ENCODE data around the gene SCGB1D1.

DNA sequence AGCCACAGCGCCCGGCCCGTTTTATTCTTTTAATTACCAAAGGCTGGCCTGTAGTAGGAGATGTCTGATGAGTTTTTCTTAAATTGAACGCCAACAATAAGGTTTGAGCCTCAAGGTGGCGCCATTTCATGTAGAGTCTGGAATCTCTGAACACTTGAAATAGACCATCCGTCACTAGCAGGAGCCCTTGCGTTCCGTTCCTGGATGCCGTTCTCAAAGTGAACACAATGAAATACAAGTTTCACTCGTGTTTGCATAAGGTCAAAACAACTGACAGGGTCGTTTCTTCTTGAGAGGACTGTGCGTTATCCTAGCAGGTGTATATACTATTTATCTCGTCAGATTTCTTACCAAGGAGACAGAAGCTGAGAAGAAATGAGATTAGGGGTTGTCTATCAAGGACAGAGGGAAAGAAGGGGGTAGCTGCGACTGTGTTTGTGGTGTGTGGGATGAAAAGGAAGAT lies 18.7 kb upstream of the SCGB1D1 start:
- TF ChIP-seq, protein P1, sequence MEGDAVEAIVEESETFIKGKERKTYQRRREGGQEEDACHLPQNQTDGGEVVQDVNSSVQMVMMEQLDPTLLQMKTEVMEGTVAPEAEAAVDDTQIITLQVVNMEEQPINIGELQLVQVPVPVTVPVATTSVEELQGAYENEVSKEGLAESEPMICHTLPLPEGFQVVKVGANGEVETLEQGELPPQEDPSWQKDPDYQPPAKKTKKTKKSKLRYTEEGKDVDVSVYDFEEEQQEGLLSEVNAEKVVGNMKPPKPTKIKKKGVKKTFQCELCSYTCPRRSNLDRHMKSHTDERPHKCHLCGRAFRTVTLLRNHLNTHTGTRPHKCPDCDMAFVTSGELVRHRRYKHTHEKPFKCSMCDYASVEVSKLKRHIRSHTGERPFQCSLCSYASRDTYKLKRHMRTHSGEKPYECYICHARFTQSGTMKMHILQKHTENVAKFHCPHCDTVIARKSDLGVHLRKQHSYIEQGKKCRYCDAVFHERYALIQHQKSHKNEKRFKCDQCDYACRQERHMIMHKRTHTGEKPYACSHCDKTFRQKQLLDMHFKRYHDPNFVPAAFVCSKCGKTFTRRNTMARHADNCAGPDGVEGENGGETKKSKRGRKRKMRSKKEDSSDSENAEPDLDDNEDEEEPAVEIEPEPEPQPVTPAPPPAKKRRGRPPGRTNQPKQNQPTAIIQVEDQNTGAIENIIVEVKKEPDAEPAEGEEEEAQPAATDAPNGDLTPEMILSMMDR (IDR thresholded peaks at IDR 0.05 in 2 of 3, conservative IDR thresholded peaks at IDR 0.05 in 1 of 3; ENCODE audit: control insufficient read depth in 2 of 3, extremely low read depth in 1 of 3, insufficient read depth in 1 of 3, low read depth in 3 of 3, low read length in 3 of 3): peak; percentile 65 to 74 (median 72); a peak in 5 of 6 replicates
- no peak for TF ChIP-seq POLR2A (IDR thresholded peaks at IDR 0.05; ENCODE audit: low read depth, low read length)
- TF ChIP-seq DPF2 (IDR thresholded peaks at IDR 0.05): no peak
- TF ChIP-seq CBFB (IDR thresholded peaks at IDR 0.05; ENCODE audit: low read depth): no peak
- TF ChIP-seq SP1 (IDR thresholded peaks at IDR 0.05; ENCODE audit: low read depth, low read length): no peak
- TF ChIP-seq CEBPB (IDR thresholded peaks at IDR 0.05; ENCODE audit: borderline replicate concordance in 1 of 2, low read depth in 2 of 2, low read length in 2 of 2): no peak
- TF ChIP-seq ZNF207 (IDR thresholded peaks at IDR 0.05; ENCODE audit: borderline replicate concordance): no peak
- TF ChIP-seq EZH2 (IDR thresholded peaks at IDR 0.05; ENCODE audit: borderline replicate concordance, control insufficient read depth, low read depth, low read length): no peak
- TF ChIP-seq YBX1 (IDR thresholded peaks at IDR 0.05): no peak

Data from GM12878 (cell line).